ENCODE data around the gene ASMTL.
"Not testable (repeated sequence)": the region's sequence is repeated elsewhere in the genome, so short reads cannot be mapped to it uniquely, and the experiment has no call there.

ASMTL gene

DNA sequence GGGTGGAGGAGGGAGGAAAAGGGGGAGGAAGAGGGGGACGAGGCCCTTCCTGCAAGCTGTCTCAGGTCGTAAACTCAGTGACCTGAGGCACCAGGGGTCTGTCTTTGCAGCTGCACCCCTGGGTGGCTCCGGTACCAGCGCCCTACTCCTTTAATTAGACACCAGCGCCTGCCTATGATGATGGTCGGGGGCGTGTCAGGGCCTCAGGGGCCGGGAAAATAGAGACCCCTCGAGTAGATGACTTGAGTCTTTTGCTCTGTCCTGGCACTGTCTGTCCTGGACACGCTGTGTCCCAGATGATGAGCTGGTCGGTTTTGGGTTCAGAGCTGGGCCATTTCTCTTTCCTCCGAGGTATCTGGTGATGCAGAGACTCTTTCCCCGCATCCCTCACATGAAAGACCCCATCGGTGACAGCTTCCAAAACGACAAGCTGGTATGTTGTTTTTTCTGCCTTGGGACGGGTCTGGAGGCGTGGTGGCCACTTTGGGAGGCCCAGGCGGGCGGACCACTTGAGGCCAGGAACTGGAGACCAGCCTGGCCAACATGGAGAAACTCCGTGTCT, 72.0 kb downstream of the ASMTL start:
- DNase-seq: no peak
- Histone ChIP-seq H3K27me3 (replicated peaks) (no peaks in the 10 kb centered on the region), H3K36me3 (replicated peaks) (peaks cover 18% of the 10 kb centered on the region), H3K27ac (no peak overlapping the region), H3K4me3 (ENCODE audit: low read depth, low read length) (no peak overlapping the region)
- in situ Hi-C loops (cut with HindIII; ENCODE audit: low pct_ligation_motif_present, low sequenced_read_pairs): no loop called here
- TF ChIP-seq, protein P1, sequence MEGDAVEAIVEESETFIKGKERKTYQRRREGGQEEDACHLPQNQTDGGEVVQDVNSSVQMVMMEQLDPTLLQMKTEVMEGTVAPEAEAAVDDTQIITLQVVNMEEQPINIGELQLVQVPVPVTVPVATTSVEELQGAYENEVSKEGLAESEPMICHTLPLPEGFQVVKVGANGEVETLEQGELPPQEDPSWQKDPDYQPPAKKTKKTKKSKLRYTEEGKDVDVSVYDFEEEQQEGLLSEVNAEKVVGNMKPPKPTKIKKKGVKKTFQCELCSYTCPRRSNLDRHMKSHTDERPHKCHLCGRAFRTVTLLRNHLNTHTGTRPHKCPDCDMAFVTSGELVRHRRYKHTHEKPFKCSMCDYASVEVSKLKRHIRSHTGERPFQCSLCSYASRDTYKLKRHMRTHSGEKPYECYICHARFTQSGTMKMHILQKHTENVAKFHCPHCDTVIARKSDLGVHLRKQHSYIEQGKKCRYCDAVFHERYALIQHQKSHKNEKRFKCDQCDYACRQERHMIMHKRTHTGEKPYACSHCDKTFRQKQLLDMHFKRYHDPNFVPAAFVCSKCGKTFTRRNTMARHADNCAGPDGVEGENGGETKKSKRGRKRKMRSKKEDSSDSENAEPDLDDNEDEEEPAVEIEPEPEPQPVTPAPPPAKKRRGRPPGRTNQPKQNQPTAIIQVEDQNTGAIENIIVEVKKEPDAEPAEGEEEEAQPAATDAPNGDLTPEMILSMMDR (IDR thresholded peaks at IDR 0.05; ENCODE audit: low read depth, low read length, missing control alignments): no peak

DNA sequence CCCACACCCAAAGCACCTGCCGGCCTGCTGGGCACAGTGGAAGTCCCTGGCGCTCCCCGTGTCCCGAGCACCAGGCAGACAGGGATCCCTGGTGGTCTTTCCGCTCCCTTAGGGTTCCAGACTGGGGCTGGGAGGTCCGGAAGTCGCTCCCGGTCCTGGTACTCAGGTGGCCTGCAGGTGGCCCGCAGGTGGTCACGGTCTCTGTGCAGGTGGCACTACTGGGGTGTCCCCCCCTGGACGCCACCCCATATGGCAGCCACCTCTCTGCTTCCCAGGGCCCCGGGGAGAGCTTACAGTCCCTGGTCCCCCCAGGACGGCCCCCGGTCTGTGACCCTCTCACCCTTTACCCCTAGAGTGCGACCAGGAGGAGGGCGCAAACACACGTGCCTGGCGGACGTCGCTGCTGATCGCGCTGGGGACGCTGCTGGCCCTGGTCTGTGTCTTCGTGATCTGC, 74.4 kb downstream of the ASMTL start:
- H3K4me3 ChIP-seq (ENCODE audit: low read depth, low read length): no peak overlapping the region
- TF ChIP-seq, protein P1 (IDR thresholded peaks at IDR 0.05; ENCODE audit: low read depth, low read length, missing control alignments): no peak

DNA sequence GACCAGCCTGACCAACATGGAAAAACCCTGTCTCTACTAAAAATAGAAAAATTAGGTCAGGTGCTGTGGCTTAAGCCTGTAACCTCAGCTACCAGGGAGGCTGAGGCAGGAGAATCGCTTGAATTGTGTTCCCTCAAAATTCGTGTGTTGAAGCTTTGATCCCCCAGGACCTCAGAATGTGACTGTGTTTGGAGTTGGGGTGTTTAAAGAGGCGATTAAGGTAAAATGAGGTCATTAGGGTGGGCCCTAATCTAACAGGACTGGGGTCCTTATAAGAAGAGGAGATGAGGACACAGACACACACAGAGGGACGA, 84.4 kb downstream of the ASMTL start:
- H3K27ac ChIP-seq: no peak overlapping the region
- TF ChIP-seq, protein P1 (IDR thresholded peaks at IDR 0.05; ENCODE audit: low read depth, low read length, missing control alignments): no peak
- DNase-seq: no peak
- in situ Hi-C loops (cut with HindIII; ENCODE audit: low pct_ligation_motif_present, low sequenced_read_pairs): no loop called here
- no peaks in the 10 kb centered on the region for H3K36me3 ChIP-seq (replicated peaks)
- no peaks in the 10 kb centered on the region for H3K27me3 ChIP-seq (replicated peaks)
- no peak overlapping the region for H3K4me3 ChIP-seq (ENCODE audit: low read depth, low read length)

More for the DNA sequence above, 74.4 kb downstream of the ASMTL start:
- Histone ChIP-seq H3K36me3 (replicated peaks) (no peaks in the 10 kb centered on the region), H3K27ac (no peak overlapping the region), H3K27me3 (replicated peaks) (no peaks in the 10 kb centered on the region)
- in situ Hi-C loops (cut with HindIII; ENCODE audit: low pct_ligation_motif_present, low sequenced_read_pairs): no loop called here
- no peak for DNase-seq

DNA sequence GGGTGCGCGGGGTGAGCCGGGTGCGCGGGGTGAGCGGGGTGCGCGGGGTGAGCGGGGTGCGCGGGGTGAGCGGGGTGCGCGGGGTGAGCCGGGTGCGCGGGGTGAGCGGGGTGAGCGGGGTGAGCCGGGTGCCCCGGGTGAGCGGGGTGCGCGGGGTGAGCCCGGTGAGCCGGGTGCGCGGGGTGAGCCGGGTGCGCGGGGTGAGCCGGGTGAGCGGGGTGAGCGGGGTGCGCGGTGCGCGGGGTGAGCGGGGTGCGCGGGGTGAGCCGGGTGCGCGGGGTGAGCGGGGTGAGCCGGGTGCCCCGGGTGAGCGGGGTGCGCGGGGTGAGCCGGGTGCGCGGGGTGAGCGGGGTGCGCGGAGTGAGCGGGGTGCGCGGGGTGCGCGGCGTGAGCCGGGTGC, 86.3 kb downstream of the ASMTL start:
- H3K27me3 ChIP-seq (replicated peaks); H3K4me3 ChIP-seq (ENCODE audit: low read depth, low read length); H3K36me3 ChIP-seq (replicated peaks); in situ Hi-C loops (cut with HindIII; ENCODE audit: low pct_ligation_motif_present, low sequenced_read_pairs); DNase-seq; H3K27ac ChIP-seq: not testable (repeated sequence)

DNA sequence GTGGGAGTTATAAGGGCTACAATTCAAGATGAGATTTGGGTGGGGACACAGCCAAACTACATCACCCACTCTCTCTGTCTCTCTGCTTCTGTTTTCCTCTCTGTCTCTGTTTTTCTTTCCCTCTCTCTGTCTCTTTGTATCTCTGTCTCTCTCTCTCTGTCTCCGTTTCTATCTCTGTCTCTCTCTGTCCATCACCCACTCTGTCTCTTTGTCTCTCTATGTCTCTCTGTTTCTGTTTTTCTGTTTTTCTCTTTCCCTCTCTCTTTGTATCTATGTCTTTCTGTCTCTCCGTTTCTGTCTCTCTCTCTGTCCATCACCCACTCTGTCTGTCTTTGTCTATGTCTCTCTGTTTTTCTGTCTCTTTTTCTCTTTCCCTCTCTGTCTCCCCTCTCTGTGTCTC, 90.8 kb downstream of the ASMTL start:
- Histone ChIP-seq H3K4me3 (ENCODE audit: low read depth, low read length) (no peak overlapping the region), H3K36me3 (replicated peaks) (no peaks in the 10 kb centered on the region), H3K27me3 (replicated peaks) (no peaks in the 10 kb centered on the region), H3K27ac (no peak overlapping the region)
- TF ChIP-seq, protein P1 (IDR thresholded peaks at IDR 0.05; ENCODE audit: low read depth, low read length, missing control alignments): no peak
- no peak for DNase-seq
- in situ Hi-C loops (cut with HindIII; ENCODE audit: low pct_ligation_motif_present, low sequenced_read_pairs): no loop called here

DNA sequence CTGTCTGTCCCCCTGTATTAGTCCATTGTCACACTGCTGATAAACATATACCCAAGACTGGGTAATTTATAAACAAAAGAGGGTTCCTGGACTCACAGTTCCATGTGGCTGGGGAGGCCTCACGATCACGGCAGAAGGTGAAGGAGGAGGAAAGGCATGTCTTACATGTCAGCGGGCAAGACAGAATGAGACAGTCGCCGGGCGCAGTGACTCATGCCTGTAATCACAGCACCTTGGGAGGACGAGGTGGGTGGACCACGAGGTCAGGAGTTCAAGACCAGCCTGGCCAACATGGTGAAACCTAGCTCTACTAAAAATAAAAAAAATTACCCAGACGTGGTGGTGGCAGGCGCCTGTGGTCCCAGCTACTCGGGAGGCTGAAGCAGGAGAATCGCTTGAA, 91.4 kb downstream of the ASMTL start:
- TF ChIP-seq, protein P1 (IDR thresholded peaks at IDR 0.05; ENCODE audit: low read depth, low read length, missing control alignments): no peak
- no peak for DNase-seq
- in situ Hi-C loops (cut with HindIII; ENCODE audit: low pct_ligation_motif_present, low sequenced_read_pairs): no loop called here
- Histone ChIP-seq H3K27ac (no peak overlapping the region), H3K4me3 (ENCODE audit: low read depth, low read length) (no peak overlapping the region), H3K27me3 (replicated peaks) (no peaks in the 10 kb centered on the region), H3K36me3 (replicated peaks) (no peaks in the 10 kb centered on the region)

Data from brain microvascular endothelial cell (primary cell).